ENCODE data around the gene RPL6.

The RPL6 gene

GRCh38 chr12:112375105-112375504 lies 34.3 kb downstream of the RPL6 start:
- no peak for DNase-seq

- DNase-seq = no peak
Measured at GRCh38 chr12:112374166-112374740, 35.2 kb downstream of the RPL6 start.

GRCh38 chr12:112370868-112371510 lies 38.4 kb downstream of the RPL6 start:
- DNase-seq = no peak

- DNase-seq = no peak
Measured at GRCh38 chr12:112370199-112370598, 39.2 kb downstream of the RPL6 start.

- DNase-seq = no peak
Measured at GRCh38 chr12:112368856-112369255, 40.5 kb downstream of the RPL6 start.

GRCh38 chr12:112367965-112368364 lies 41.4 kb downstream of the RPL6 start:
- no peak for DNase-seq

- no peak for DNase-seq
Measured at GRCh38 chr12:112362310-112362709, 47.1 kb downstream of the RPL6 start.

- no peak for DNase-seq
Measured at GRCh38 chr12:112361271-112361670, 48.1 kb downstream of the RPL6 start.

- DNase-seq = no peak
Measured at GRCh38 chr12:112359290-112359689, 50.1 kb downstream of the RPL6 start.

- no peak for DNase-seq
Measured at GRCh38 chr12:112357214-112357613, 52.2 kb downstream of the RPL6 start.

Data from NCI-H1694 treated with DMSO at 0.1 percent for 48 hours (cell line).